ENCODE measurements around the gene KCNS3.
A peak's percentile ranks its signal among the peaks of the same experiment; 100 is the strongest.

Gene KCNS3, protein sequence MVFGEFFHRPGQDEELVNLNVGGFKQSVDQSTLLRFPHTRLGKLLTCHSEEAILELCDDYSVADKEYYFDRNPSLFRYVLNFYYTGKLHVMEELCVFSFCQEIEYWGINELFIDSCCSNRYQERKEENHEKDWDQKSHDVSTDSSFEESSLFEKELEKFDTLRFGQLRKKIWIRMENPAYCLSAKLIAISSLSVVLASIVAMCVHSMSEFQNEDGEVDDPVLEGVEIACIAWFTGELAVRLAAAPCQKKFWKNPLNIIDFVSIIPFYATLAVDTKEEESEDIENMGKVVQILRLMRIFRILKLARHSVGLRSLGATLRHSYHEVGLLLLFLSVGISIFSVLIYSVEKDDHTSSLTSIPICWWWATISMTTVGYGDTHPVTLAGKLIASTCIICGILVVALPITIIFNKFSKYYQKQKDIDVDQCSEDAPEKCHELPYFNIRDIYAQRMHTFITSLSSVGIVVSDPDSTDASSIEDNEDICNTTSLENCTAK

GRCh38 chr2:17878281-17879136 is at the start of gene KCNS3:
KCNS3 (plus strand) TSS chr2:17878667; CDS start chr2:17931009, 52,342 bp downstream.
- TF ChIP-seq POLR2A (IDR thresholded peaks at IDR 0.05; ENCODE audit: low read length) = no peak
- no peak for TF ChIP-seq GATA1 (IDR thresholded peaks at IDR 0.05; ENCODE audit: low read depth, low read length)
- DNase-seq = peak; percentile 27 to 48

- TF ChIP-seq POLR2A (IDR thresholded peaks at IDR 0.05; ENCODE audit: low read length) (no peak), GATA1 (IDR thresholded peaks at IDR 0.05; ENCODE audit: low read depth, low read length) (no peak)
- peak; percentile 48 to 65 for DNase-seq
Measured at GRCh38 chr2:17830053-17831034, 48.1 kb upstream of the KCNS3 start.

- DNase-seq = no peak
- no peak for TF ChIP-seq POLR2A (IDR thresholded peaks at IDR 0.05; ENCODE audit: low read length)
- TF ChIP-seq GATA1 (IDR thresholded peaks at IDR 0.05; ENCODE audit: low read depth, low read length) = no peak
Measured at GRCh38 chr2:17835516-17835915, 43.0 kb upstream of the KCNS3 start.

DNA sequence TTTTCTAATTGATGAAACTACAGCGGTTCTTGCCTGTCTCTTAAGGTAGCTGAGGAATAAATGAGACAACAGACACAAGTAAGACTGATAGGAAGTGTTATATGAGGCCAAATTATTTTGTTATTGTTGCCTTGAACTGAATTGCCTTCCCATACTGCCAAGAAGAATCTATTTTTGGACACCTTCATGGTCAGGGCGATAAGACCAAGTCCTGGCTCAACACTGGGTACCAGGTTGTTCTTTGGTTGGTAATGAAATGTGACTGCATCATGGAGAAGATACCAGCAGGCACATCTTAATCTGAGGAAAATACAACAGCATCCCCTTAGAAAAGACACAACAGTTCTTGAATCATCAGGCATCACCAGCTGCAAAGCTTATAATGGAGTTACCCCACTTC is 38.5 kb upstream of the KCNS3 start:
- TF ChIP-seq GATA1 (IDR thresholded peaks at IDR 0.05; ENCODE audit: low read depth, low read length) (no peak), POLR2A (IDR thresholded peaks at IDR 0.05; ENCODE audit: low read length) (no peak)
- DNase-seq = no peak

DNA sequence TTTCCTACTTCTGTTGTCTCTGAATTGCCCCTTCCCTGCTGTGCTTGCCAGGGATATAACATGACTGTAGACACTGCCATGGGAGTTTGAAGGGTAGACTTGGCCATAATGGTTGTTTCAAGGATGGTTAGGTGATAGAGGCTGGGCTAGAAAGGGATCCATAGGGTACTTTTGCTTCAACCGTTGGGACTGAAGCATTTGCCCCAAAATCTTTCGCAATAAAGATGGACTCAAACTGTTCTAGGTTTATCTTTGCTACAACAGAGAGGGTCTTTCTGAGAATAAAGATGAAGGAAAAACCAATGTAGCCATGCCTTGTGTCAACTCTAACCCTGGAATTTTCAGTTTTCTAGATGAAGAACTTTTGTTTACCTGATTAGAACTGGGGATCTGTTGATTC is 35.0 kb upstream of the KCNS3 start:
- no peak for TF ChIP-seq GATA1 (IDR thresholded peaks at IDR 0.05; ENCODE audit: low read depth, low read length)
- no peak for TF ChIP-seq POLR2A (IDR thresholded peaks at IDR 0.05; ENCODE audit: low read length)
- DNase-seq = no peak

DNA sequence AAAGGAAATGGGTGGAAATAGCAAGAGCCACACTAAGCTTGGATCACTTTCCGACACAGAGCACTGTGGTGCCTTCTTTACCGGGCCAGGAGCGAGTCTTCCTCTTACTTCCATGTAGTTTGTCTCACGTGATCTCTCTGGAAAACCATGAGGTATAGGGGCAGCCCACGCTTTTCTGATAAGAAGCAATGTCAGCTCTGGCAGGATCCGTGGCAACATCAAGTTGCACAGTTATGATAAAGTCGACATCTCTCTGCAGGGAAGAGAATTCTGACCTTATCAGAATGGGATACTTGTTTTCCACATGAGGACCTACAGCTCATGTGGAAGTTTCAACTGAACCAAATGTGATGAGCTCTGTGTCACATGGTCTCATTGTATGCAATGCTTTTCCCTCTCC is 32.7 kb upstream of the KCNS3 start:
- no peak for DNase-seq
- no peak for TF ChIP-seq POLR2A (IDR thresholded peaks at IDR 0.05; ENCODE audit: low read length)
- TF ChIP-seq GATA1 (IDR thresholded peaks at IDR 0.05; ENCODE audit: low read depth, low read length) = no peak

DNA sequence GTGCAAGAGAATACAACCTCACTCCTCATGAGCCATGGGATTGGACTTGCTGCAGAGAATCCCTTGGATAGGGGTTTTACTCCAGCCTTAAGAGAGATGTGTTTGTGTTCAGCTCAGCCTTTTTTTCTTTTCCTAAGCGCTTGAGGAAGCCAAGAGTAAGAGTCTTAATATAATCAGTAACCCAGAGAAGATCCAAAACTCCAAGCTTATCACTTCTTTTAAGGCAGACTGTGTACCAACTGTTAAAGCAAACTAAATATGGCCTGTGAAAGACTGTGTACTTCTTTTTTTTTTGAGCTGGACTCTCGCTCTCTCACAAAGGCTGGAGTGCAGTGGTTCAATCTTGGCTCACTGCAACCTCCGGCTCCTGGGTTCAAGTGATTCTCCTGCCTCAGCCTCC is 31.8 kb upstream of the KCNS3 start:
- DNase-seq = no peak
- TF ChIP-seq POLR2A (IDR thresholded peaks at IDR 0.05; ENCODE audit: low read length) (no peak), GATA1 (IDR thresholded peaks at IDR 0.05; ENCODE audit: low read depth, low read length) (no peak)

- no peak for TF ChIP-seq GATA1 (IDR thresholded peaks at IDR 0.05; ENCODE audit: low read depth, low read length)
- TF ChIP-seq POLR2A (IDR thresholded peaks at IDR 0.05; ENCODE audit: low read length) = no peak
- no peak for DNase-seq
Measured at GRCh38 chr2:17847236-17847635, 31.2 kb upstream of the KCNS3 start.

DNA sequence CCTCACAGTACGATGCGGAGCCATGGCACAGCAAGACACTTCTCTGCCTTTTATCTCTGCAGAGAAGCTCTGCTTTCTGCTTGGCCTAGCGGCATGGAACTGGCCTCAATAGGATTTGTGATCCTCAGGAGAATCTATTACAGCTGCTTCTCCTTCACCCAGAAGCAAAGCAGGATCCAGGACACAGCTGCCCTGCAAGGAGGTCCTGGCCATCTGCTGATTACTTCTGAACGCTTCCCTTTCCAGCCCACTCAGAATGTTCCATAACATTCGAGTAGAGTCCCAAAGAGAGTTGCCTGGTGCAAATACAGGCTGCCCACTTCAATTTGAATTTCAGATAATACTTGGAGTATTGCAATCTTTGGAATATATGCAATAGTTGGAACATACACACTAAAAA is 29.2 kb upstream of the KCNS3 start:
- no peak for TF ChIP-seq GATA1 (IDR thresholded peaks at IDR 0.05; ENCODE audit: low read depth, low read length)
- no peak for TF ChIP-seq POLR2A (IDR thresholded peaks at IDR 0.05; ENCODE audit: low read length)
- no peak for DNase-seq

- DNase-seq = no peak
- TF ChIP-seq POLR2A (IDR thresholded peaks at IDR 0.05; ENCODE audit: low read length) (no peak), GATA1 (IDR thresholded peaks at IDR 0.05; ENCODE audit: low read depth, low read length) (no peak)
Measured at GRCh38 chr2:17850151-17850550, 28.3 kb upstream of the KCNS3 start.

DNA sequence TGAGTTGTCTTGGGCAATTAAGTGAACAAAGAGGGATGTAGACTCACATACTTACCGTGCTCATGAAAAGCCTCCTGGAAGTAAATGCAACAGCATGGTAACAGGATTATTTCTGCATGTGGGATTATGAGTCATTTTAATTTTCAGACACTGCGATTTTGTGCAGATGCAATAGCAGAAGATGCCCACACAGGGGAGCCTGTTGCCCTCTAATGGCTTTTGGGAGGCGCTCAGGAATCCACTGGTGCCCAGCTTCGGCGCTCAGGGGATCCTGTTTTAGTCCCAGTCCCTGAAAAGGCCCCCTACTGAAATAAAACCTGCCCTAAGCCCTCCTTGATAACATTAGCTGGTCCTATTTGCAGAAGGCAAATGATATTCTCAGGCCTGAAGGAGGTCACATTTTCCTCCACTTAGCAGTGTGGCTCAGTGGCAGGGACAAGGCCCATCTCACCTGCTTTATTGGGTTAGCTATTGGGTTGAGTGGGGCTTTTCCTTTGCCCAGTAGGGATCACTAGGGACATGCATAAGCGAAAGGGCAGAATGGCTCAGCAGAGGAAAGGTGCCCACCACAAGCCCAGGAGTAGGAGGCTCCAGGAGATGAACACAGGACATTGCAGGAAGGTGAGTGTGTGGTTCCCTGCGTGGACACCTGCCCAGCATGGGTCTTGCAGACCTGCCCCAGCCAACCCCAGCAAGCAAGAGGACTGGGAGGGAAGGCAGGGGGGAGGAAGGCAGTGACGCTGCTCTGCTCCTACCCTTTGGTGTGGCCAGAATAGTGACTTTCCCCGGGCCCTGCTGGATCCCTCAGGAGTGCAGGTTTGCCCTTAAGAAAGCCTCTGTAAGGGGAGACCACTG is 26.5 kb upstream of the KCNS3 start:
- DNase-seq = peak; percentile 25 to 47

GRCh38 chr2:17853799-17854198 is 24.7 kb upstream of the KCNS3 start:
- TF ChIP-seq GATA1 (IDR thresholded peaks at IDR 0.05; ENCODE audit: low read depth, low read length) (no peak), POLR2A (IDR thresholded peaks at IDR 0.05; ENCODE audit: low read length) (no peak)
- no peak for DNase-seq

More for the DNA sequence above, 26.5 kb upstream of the KCNS3 start:
- TF ChIP-seq GATA1 (IDR thresholded peaks at IDR 0.05; ENCODE audit: low read depth, low read length) (no peak), POLR2A (IDR thresholded peaks at IDR 0.05; ENCODE audit: low read length) (no peak)
